CD4-positive, alpha-beta T cell treated with Interleukin-15 for 1 hour (primary cell): Measurements from ENCODE around the gene PDK1.

ENCODE experiments used
- DNase-seq: peaks from one replicate; pipeline ENCODE4 v3.0.0-alpha.2; 2020

Gene PDK1

GRCh38 chr2:172600557-172601008 is 44.7 kb downstream of the PDK1 start:
- no peak for DNase-seq

DNA sequence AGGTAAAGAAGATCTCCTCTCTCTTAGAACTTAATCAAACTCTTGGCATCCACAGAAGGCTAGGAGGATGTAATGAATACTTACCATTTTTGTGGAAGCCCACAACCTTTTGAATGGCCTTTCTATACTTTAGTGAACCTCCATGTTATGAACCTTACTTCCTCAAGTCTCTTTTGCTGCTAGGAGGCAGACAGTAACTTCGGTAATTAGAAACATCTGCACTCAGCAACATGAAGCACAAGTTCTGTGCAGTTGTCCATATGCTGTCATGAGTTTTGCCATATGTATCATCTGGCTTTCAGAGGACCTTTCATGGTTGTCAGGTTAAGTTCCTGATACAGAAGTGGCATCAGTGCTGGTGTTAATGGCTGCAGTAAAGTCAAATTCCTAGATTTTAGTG is 50.4 kb downstream of the PDK1 start:
- DNase-seq = no peak

- DNase-seq = no peak
These were observed 51.6 kb downstream of the PDK1 start for GRCh38 chr2:172607379-172607928.

DNA sequence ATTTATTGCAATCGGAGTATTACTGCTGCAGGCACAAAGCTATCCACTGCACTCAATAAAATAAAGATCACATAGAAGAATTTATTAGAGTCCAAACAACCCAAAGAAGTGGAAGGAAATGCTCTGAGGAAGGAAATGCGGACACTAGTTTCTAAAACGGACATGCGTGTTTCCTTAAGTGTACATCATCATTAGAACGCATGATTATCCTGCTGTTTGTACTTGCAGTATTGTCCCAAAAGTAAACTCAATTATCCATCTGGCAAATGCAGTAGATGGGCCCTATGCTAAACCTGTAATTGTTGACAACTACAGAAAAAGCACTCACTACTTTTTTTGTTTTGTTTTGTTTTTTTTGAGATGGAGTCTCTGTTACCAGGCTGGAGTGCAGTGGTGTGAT is 53.6 kb downstream of the PDK1 start:
- no peak for DNase-seq

DNA sequence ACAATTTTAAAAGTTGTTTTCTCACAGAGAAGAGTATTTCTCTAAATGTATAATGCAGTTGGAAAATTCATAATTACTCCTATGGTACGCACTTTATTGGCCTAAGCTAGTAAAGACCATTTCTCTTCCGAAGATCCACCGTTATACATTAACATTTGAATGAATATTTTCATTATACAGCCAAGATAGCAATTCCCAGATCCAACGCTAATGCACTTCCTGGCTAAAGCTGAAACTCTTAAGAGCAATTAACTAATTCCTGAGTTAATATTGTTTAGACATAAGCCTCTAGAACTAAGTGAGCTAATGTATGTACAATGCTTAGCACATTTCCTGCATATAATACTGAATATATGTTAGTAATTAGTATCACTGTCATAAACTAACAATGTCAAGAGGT is 56.2 kb downstream of the PDK1 start:
- DNase-seq = no peak

DNA sequence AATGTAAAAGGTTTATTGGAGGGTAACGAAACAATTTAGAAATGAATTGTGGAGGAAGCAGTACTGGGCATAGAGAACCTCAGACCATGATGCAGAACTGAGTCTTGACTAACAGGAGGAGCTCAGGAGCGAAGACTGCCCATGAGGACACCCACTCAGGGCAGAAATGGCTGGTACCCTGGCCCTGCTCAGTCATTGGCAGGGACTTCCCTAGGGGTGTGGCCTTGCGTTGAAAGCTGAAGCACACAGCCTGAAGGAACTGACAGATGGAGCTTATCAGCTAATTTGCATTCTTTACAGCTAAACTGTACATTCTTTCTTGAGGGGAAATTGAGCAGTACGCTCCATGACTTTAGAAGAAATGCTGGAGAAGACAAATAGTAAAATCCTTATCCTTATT is 57.1 kb downstream of the PDK1 start:
- no peak for DNase-seq

DNA sequence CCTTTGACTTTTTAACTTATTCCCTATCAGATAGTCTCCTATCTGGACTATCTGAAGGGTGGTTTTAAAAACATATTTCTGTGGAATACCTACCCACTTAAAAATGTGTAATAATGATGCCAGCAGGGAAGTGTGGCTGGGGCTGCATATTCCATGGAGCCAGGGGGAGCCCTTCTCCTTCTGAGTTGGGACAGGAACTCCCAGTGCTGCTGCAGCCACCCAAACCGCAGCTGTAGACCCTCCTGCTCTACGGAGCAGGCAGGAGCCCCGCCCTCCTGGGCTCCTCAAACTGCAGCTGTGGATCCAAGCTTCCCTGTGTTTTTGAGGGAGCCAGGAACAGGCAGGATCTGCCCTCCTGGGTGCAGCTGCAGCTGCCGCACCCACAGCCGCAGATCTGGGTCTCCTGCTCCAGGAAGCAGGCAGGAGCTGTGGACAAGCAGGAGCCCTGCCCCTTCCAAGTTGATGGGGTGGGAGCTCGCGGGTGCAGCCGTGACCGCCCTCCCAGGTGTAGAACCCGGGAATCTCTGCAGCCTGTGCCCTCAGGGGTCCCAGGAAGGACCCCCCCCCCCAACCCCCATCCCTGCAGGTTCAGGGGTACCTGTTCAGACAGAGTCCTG is 57.8 kb downstream of the PDK1 start:
- DNase-seq = no peak

DNA sequence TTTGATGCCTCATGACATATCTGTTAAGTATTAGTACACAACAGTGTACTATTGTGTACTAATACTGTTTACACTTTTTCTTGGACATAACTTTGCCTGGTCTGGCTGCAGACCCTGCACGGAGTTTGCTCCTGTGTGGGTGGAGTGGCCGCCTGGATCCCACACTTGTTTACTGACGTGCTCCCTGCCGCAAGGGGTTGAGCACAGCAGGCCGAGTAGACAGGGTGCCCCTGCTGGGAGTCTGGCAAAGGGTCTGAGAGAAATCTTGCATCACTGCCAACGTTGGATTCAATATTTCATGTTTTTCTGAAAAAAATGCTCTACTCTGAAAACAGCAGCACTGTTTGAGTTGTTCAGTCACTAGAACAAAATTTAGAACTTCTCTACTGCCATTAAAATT is 59.0 kb downstream of the PDK1 start:
- DNase-seq = no peak

- DNase-seq = no peak
These were observed 59.9 kb downstream of the PDK1 start for GRCh38 chr2:172615727-172616261.

GRCh38 chr2:172617115-172617514 is 61.2 kb downstream of the PDK1 start:
- DNase-seq = no peak

GRCh38 chr2:172623249-172623965 is 67.5 kb downstream of the PDK1 start:
- DNase-seq = no peak

DNA sequence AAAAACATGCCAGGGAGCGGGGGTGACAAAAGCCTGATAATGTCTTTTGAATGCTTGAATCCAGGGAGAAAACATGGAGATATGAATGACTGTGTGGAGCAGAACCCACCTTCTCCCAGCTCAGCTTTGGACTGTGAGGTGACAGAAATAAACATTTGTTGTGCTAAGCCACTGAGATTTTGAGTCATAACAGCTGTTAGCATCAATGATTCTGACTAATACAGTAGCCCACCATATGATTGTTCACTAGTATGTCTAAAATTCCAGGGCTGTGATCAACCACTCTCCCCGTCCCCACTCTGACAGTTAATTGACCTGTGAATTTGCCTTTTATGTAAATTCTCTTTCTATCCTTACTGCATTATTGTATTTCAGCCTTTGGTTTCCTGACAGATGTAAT is 69.1 kb downstream of the PDK1 start:
- no peak for DNase-seq

GRCh38 chr2:172627181-172627580 is 71.3 kb downstream of the PDK1 start:
- DNase-seq = no peak

- no peak for DNase-seq
These were observed 72.2 kb downstream of the PDK1 start for GRCh38 chr2:172628085-172628484.

DNA sequence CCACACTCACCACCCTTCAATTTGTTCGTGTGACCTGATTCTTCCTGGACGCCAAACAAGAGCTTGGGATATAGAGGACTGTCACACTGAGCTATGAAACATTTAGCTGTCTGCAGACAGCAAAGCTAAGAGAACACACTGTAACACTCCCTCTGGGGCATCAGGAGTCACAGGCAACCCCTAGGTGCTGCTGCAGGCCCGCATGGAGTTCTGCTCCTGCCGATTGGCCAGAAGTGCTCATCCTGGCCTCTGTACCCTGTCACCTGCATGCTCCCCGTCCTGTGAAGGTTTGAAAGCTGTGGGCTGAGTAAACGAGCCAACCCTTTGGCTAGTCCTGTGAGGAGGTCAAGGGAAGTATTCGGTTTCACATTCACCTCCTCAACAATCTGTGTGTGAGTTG is 73.7 kb downstream of the PDK1 start:
- no peak for DNase-seq

GRCh38 chr2:172630181-172630580 is 74.3 kb downstream of the PDK1 start:
- DNase-seq = no peak

- DNase-seq = no peak
These were observed 78.6 kb downstream of the PDK1 start for GRCh38 chr2:172634477-172634876.

DNA sequence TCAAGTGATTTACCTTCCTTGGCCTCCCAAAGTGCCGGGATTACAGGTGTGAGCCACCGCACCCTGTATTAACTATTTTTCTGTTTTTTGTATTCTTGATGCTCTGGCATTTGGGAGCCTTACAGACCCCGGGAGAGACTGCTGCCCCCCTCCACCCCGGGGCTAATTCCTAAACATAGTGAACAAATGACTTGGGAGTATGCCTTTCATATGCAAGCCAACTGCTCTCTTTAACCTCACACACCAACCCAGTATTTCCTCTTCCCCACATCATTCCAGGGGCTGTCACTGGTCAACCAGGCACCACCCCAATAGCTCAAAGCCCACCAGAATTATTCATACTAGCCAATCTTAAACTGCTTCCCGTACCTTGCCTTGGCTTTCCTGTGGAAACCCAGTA is 79.7 kb downstream of the PDK1 start:
- no peak for DNase-seq

DNA sequence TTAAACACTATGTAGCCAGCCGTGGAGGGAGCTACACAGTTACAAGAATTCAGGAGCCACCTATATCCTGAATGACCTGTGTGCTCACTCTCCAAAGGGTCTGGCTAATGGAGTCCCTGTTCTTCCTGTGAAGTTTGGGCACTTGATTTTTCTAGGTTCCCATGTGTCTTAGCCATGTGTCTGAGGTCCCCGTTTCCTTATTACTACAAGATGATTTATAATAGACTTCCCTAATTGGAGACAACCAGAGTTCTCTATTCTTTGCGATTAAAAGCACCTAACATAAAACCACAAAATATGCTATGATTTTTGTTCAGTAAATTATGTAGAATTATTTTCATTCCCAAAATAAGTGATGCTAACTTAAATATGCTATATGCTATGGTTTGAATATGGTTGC is 83.4 kb downstream of the PDK1 start:
- no peak for DNase-seq

DNA sequence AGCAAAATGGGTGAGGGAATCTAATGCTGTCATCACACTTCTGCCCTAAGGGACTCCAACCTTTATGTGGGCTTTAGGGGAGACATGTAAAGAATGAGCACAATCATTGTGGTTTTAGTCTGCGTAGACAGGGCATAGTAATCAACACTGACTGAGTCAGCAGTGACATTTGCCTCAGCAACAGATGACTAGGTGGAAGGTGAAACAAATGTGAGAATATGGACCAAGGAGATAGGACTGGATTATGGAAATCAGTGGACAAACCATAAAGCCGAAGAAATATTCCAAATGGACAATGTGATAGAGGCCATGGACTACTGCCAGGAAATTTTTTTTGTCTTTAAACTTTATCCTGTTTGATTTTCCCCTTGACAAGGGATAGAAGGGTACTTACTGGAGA is 83.9 kb downstream of the PDK1 start:
- no peak for DNase-seq

DNA sequence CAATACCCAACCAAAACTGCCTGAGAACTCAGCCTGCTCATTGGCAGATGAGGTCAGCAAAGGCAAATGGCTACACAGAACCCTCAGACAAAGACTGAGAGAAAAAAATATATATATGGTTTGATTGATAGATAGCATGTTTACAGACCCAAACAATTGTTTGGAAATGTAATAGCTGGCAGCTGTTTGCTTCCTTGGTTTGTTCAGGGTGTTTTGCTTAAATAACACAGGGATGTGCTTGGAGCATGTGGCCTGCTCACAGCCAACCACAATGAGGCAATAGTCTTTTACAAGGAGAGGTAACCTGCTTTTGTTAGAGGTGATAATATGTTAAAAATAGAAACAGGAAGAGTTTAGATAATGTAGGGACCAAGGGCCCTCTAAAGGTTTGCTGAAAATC is 84.5 kb downstream of the PDK1 start:
- no peak for DNase-seq

DNA sequence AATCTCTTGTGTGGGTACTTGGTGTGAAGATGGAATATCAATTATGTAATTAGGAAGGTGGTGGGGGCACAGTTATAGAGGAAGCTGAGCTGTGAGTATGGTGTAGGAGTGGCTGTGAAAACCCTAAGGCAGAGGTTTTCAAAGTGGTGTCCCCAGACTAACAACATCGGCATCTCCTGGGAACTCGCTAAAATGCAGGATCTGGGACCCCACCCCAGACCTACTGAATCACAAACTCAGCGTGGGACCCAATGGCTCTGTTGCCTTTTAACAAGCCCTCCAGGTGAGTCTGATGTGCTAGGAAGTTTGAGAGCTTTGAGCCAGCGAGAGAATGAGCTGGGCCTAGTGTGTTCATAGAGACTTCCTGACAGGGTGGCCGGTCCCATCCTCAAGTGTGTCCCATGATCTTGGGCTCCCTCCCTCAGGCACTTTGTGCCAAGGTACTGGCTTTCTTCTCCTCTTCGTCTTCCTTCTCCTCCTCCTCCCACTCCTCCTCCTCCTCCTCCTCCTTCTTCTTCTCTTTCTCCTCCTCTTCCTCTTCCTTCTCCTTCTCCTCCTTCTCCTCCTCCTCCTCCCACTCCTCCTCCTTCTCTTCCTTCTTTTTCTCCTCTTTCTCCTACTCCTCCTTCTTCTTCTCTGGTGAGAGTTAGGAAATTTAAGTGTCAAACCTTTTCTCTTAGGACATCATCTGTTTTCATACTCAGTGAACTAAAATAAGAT is 86.6 kb downstream of the PDK1 start:
- no peak for DNase-seq

DNA sequence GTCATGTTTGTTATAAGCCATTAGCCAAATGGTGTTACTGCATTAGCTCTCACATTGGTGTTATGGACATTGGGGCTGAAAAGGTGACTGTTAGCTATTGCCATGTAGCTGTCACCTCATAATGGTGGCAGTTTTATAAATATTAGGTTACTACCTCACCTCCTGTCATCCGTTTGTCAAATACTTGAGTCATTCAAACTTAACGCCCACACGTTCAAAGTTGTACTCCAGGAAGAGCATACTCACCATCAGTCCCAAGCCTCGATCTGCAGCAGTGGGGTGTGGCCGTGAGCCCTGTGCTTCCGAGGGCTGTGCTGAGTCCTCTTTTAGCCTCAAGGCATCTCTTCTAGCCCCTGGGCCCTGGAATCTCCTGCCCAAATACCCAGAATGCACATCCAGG is 87.3 kb downstream of the PDK1 start:
- no peak for DNase-seq

GRCh38 chr2:172647439-172647838 is 91.5 kb downstream of the PDK1 start:
- DNase-seq = no peak
